Liver (tissue), 3 donors: Measurements from ENCODE around the gene PSTPIP1.

Experiments
- GABPA ChIP-seq, 2 donors: IDR thresholded peaks in 1 of 2; conservative IDR thresholded peaks in 1 of 2; 2 replicates each; pipeline ENCODE4 v1.6.1; 2016; ENCODE audit warnings: antibody characterized with exemption in 2 of 2, mild to moderate bottlenecking in 1 of 2, moderate library complexity in 1 of 2
- HNF4A ChIP-seq, 2 donors: conservative IDR thresholded peaks; 2 replicates each; pipeline ENCODE4 v1.6.1; 2016; ENCODE audit warnings: antibody characterized with exemption in 2 of 2, mild to moderate bottlenecking in 2 of 2
- JUND ChIP-seq, 2 donors: IDR thresholded peaks; 2 replicates each; pipeline ENCODE4 v1.6.1; 2016; ENCODE audit warnings: antibody characterized with exemption in 2 of 2
- RAD21 ChIP-seq, 2 donors: IDR thresholded peaks; 2 replicates each; pipeline ENCODE4 v1.6.1; 2016; ENCODE audit warnings: antibody characterized with exemption in 2 of 2, mild to moderate bottlenecking in 2 of 2
- RXRA ChIP-seq, 2 donors: IDR thresholded peaks; 2 replicates each; pipeline ENCODE4 v1.6.1; 2017 to 2018; ENCODE audit warnings: antibody characterized with exemption in 2 of 2, mild to moderate bottlenecking in 1 of 2
- SP1 ChIP-seq: IDR thresholded peaks from 2 replicates; pipeline ENCODE4 v1.6.1; 2018; ENCODE audit warnings: antibody characterized with exemption, mild to moderate bottlenecking
- TAF1 ChIP-seq: conservative IDR thresholded peaks from 2 replicates; pipeline ENCODE4 v1.6.1; 2016; ENCODE audit warnings: antibody characterized with exemption, mild to moderate bottlenecking
- YY1 ChIP-seq: IDR thresholded peaks from 2 replicates; pipeline ENCODE4 v1.6.1; 2016; ENCODE audit warnings: antibody characterized with exemption, mild to moderate bottlenecking
- TF ChIP-seq, protein P1 (sequence below): IDR thresholded peaks from 2 replicates; pipeline ENCODE4 v1.6.1; 2016; ENCODE audit warnings: antibody characterized with exemption
- TF ChIP-seq, protein P2 (sequence below): fragments of 150-350 bp; IDR thresholded peaks from 2 replicates; pipeline ENCODE4 v1.5.1; 2017; ENCODE audit warnings: improper control_type of control experiment, low read depth, low read length; ENCODE audit not compliant: missing input control
- TF ChIP-seq, protein P3 (sequence below): IDR thresholded peaks from 2 replicates; pipeline ENCODE4 v1.6.1; 2016; ENCODE audit warnings: antibody characterized with exemption
- donor health status: healthy.
- donor health status: healthy.

- TF ChIP-seq SP1: no peak
- TF ChIP-seq, protein P1, sequence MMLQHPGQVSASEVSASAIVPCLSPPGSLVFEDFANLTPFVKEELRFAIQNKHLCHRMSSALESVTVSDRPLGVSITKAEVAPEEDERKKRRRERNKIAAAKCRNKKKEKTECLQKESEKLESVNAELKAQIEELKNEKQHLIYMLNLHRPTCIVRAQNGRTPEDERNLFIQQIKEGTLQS: no peak
- TF ChIP-seq, protein P2, sequence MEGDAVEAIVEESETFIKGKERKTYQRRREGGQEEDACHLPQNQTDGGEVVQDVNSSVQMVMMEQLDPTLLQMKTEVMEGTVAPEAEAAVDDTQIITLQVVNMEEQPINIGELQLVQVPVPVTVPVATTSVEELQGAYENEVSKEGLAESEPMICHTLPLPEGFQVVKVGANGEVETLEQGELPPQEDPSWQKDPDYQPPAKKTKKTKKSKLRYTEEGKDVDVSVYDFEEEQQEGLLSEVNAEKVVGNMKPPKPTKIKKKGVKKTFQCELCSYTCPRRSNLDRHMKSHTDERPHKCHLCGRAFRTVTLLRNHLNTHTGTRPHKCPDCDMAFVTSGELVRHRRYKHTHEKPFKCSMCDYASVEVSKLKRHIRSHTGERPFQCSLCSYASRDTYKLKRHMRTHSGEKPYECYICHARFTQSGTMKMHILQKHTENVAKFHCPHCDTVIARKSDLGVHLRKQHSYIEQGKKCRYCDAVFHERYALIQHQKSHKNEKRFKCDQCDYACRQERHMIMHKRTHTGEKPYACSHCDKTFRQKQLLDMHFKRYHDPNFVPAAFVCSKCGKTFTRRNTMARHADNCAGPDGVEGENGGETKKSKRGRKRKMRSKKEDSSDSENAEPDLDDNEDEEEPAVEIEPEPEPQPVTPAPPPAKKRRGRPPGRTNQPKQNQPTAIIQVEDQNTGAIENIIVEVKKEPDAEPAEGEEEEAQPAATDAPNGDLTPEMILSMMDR: no peak
- TF ChIP-seq TAF1: no peak
- TF ChIP-seq RXRA (IDR thresholded peaks at IDR 0.05): no peak
- TF ChIP-seq RAD21 (IDR thresholded peaks at IDR 0.05): no peak
- TF ChIP-seq, protein P3, sequence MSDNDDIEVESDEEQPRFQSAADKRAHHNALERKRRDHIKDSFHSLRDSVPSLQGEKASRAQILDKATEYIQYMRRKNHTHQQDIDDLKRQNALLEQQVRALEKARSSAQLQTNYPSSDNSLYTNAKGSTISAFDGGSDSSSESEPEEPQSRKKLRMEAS: no peak
- no peak for TF ChIP-seq HNF4A (conservative IDR thresholded peaks at IDR 0.05)
- no peak for TF ChIP-seq GABPA (IDR thresholded peaks at IDR 0.05 in 1 of 2, conservative IDR thresholded peaks at IDR 0.05 in 1 of 2)
- TF ChIP-seq YY1: no peak
- TF ChIP-seq JUND (IDR thresholded peaks at IDR 0.05): no peak
These were observed 62.8 kb downstream of the PSTPIP1 start for GRCh38 chr15:77057685-77058084.
